Mucosa of rectum (tissue), 2 donors: ENCODE data around the gene TMEM151B.

Experiments used
- H3K27ac ChIP-seq, 2 donors: one replicate each; pipeline ENCODE4 v1.7.0; 2013; ENCODE audit warnings: inconsistent platforms in 2 of 2, low read depth in 2 of 2, low read length in 2 of 2
- H3K27me3 ChIP-seq, 2 donors: one replicate each; pipeline ENCODE4 v1.7.0; 2013; ENCODE audit warnings: low read length in 2 of 2; ENCODE audit not compliant: control insufficient read depth in 2 of 2, insufficient read depth in 2 of 2
- H3K36me3 ChIP-seq, 2 donors: one replicate each; pipeline ENCODE4 v1.7.0; 2013; ENCODE audit warnings: low read length in 2 of 2; ENCODE audit not compliant: control insufficient read depth in 2 of 2, insufficient read depth in 2 of 2
- H3K4me1 ChIP-seq, 2 donors: one replicate each; pipeline ENCODE4 v1.7.0; 2013; ENCODE audit warnings: low read length in 2 of 2, mild to moderate bottlenecking in 1 of 2; ENCODE audit not compliant: control insufficient read depth in 2 of 2, insufficient read depth in 2 of 2
- H3K4me3 ChIP-seq, 2 donors: one replicate each; pipeline ENCODE4 v1.7.0; 2013; ENCODE audit warnings: low read length in 2 of 2
- H3K9ac ChIP-seq, 2 donors: one replicate each; pipeline ENCODE4 v1.7.0; 2013; ENCODE audit warnings: low read length in 2 of 2, low read depth in 1 of 2, mild to moderate bottlenecking in 1 of 2
- H3K9me3 ChIP-seq, 2 donors: one replicate each; pipeline ENCODE4 v1.7.0; 2013; ENCODE audit warnings: low read length in 2 of 2; ENCODE audit not compliant: control insufficient read depth in 2 of 2
- donor health status: healthy.
- donor health status: Normal muscosa, but diverticular disease.

Gene TMEM151B

DNA sequence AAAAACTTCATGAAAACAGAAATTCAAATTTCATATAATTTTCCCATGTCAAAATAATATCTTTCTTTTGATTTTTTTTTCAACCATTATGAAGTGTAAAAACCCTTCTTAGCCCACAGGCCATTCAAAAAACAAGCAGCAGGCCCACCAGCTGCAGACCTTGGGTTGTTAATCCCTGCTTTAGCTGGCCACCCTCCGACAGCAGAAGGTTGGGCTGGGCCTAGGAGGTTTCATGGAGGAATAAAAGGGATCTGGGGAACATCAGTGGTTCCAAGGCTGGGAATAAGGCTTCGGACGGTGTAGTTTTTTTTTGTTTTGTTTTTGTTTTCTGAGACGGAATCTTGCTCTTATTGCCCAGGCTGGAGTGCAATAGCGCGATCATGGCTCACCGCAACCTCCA lies 26.9 kb upstream of the TMEM151B start:
- peaks cover 5 to 12% of the 10 kb centered on the region in 2 donors for H3K4me1 ChIP-seq
- H3K27ac ChIP-seq = no peak overlapping the region
- H3K36me3 ChIP-seq = no peaks in the 10 kb centered on the region
- no peaks in the 10 kb centered on the region for H3K27me3 ChIP-seq
- H3K9ac ChIP-seq = no peak overlapping the region
- H3K9me3 ChIP-seq = no peaks in the 10 kb centered on the region
- H3K4me3 ChIP-seq = no peak overlapping the region

DNA sequence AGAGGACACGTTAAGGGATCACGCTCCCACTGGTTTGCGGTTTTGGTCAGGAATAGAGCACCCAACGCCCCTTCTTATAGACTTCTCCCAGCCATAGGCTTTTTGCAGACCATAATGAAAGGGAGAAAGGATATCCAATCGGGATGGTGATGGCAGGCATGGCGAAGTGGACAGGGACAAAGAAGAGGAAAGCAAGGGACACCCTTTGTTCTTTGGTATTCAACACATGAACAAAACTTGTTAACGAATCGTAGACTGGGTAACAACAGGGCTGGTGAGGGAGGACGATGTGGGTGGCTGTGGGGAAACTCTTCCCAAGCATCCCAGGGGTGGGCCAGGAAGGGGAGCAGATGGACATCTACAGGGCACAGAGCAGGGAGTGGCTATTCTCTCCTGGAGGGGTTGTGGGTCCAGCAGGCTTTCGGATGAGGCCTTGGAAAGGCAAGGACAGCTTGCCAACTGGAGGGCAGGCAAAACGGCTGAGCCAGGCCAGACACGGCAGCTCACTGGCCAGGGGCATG lies 24.8 kb upstream of the TMEM151B start:
- Histone ChIP-seq H3K9me3 (no peaks in the 10 kb centered on the region), H3K27ac (peak overlapping the region; percentile 96 to 97), H3K4me1 (peaks cover 7 to 15% of the 10 kb centered on the region in 2 donors), H3K36me3 (peaks cover 16 to 17% of the 10 kb centered on the region in 2 donors), H3K27me3 (no peaks in the 10 kb centered on the region), H3K4me3 (peak overlapping the region; percentile 84 to 100), H3K9ac (peak overlapping the region; percentile 83 to 100)

DNA sequence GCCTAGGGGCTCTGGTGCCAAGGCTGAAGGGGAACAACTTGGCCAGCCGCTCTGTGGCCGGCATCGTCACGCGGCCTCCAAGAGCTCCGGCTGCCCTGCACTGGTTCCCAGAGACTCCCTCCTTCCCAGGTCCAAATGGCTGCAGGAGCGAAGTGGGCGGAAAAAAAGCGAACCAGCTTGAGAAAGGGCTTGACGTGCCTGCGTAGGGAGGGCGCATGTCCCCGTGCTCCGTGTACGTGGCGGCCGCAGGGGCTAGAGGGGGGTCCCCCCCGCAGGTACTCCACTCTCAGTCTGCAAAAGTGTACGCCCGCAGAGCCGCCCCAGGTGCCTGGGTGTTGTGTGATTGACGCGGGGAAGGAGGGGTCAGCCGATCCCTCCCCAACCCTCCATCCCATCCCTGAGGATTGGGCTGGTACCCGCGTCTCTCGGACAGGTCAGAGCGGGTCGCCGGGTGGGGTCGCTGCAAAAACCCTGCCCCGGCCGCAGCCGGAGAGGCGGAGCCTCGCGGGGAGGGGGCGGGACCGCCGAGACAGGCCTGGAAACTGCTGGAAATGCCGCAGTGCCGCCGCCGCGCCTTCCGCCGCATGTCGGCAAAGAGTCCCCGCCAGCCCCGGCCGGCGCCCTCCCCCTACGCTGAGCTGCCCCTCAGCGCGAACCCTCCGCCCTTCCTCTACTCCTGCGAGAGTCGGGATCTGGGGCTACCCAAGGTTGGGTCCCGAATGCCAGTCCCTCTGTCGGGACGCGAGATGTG lies 24.2 kb upstream of the TMEM151B start:
- no peaks in the 10 kb centered on the region for H3K9me3 ChIP-seq
- peak overlapping the region; percentile 83 to 100 for H3K9ac ChIP-seq
- H3K4me3 ChIP-seq = peak overlapping the region; percentile 84 to 100
- peaks cover 23 to 24% of the 10 kb centered on the region in 2 donors for H3K36me3 ChIP-seq
- H3K4me1 ChIP-seq = peaks cover 7 to 15% of the 10 kb centered on the region in 2 donors
- no peaks in the 10 kb centered on the region for H3K27me3 ChIP-seq
- peak overlapping the region; percentile 96 to 97 for H3K27ac ChIP-seq

DNA sequence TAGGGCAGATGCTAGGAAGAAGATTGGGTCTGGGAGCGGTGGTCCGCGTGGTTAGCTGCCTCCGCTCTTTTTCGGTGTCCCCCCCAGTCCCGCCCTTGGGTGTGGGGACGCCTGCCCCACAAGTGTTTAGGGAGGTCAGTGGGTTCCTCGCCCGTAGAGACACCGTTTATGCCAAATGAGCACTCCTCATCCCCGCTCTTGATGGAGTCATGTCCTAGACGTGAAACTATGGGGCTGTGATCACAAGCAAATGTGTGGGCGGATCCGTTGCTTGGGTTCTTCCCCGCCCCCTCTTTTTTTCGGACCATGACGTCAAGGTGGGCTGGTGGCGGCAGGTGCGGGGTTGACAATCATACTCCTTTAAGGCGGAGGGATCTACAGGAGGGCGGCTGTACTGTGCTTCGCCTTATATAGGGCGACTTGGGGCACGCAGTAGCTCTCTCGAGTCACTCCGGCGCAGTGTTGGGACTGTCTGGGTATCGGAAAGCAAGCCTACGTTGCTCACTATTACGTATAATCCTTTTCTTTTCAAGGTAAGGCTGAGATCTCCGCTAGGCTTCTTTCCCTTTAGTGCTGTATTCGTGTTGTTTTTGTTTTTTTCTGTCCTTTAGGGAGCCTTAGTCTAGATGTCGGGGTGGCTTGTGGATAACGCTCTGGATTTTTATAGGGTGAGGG lies 23.4 kb upstream of the TMEM151B start, which contains the start of gene HSP90AB1:
Gene HSP90AB1 (plus strand): TSS at position 439 of the 675 bp plus-strand sequence. CDS start 1,529 bp downstream, outside the sequence.
- peak within 1 kb of the TSS; percentile 96 to 97 for H3K27ac ChIP-seq
- no peaks in the 10 kb centered on the region for H3K27me3 ChIP-seq
- H3K4me3 ChIP-seq = peak within 1 kb of the TSS; percentile 84 to 100
- H3K9me3 ChIP-seq = no peaks in the 10 kb centered on the region
- H3K4me1 ChIP-seq = peaks cover 7 to 15% of the 10 kb centered on the region in 2 donors
- H3K9ac ChIP-seq = peak within 1 kb of the TSS; percentile 83 to 100
- peaks cover 29 to 31% of the 10 kb centered on the region in 2 donors for H3K36me3 ChIP-seq

DNA sequence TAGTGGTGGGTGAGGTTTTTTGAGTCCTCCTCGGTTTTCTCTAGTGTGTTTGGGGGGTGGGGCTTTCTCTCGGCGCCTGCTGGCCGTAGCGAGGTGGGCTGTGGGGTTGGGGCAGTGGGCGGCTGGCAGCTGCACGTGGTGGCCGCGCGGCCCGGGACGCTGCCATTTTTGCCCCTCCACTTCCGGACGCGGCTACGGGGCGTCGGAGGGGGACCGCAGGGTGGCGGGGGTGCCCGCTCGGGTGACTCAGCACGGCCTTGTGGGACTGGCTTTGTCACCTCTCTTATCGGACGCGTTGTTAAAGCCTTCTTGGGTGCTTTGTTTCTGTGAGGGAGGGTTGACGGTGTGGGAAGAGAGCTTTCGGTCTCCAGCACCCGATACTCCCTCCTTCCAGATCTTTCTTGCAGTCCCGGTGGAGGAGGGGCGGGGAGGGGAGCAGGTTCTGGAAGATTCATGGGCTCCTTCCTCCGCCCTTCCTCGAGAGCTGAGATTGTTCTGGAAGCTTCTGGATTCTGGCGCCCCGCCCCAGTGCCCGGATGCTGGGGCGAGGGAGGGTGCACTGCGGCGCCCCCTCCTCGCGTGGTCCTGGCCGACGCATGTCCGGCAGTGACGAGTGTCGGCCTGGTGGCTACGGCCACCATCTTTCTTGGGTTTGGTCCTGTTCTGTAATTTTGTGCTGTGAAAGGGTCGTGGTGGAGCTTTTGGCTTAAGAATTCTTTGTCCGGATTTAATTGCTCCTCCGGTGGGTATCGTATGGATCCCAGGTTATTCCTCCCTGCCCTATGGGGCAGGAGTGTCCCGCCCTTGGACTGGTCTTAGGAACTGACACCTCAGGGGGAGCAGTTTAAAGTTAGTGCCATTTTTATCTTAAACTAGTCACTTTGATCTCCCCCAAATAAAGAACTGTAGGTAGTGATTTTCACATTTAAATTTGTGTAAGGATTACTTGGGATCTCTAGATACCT lies 22.6 kb upstream of the TMEM151B start:
- Histone ChIP-seq H3K4me1 (peaks cover 7 to 15% of the 10 kb centered on the region in 2 donors), H3K4me3 (peak overlapping the region; percentile 84 to 100), H3K9me3 (no peaks in the 10 kb centered on the region), H3K36me3 (peaks cover 35 to 36% of the 10 kb centered on the region in 2 donors), H3K27ac (peak overlapping the region; percentile 96 to 97), H3K27me3 (no peaks in the 10 kb centered on the region), H3K9ac (peak overlapping the region; percentile 83 to 100)

DNA sequence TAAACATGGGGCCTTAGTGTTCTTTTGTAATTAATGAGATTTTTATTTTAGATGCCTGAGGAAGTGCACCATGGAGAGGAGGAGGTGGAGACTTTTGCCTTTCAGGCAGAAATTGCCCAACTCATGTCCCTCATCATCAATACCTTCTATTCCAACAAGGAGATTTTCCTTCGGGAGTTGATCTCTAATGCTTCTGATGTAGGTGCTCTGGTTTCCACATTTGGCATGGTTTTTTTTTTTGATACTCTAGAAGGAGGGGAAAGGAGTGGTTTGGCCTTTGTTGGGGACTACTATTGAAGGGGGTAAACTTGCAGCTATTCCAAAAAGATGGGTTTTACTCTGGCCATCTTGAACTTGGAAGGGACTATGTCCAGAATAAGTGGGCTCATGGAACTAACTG lies 21.7 kb upstream of the TMEM151B start:
- no peaks in the 10 kb centered on the region for H3K27me3 ChIP-seq
- peaks cover 44 to 45% of the 10 kb centered on the region in 2 donors for H3K36me3 ChIP-seq
- H3K27ac ChIP-seq = peak overlapping the region; percentile 96 to 97
- no peaks in the 10 kb centered on the region for H3K9me3 ChIP-seq
- peaks cover 7 to 15% of the 10 kb centered on the region in 2 donors for H3K4me1 ChIP-seq
- peak overlapping the region; percentile 84 to 100 for H3K4me3 ChIP-seq
- peak overlapping the region; percentile 83 to 100 for H3K9ac ChIP-seq

DNA sequence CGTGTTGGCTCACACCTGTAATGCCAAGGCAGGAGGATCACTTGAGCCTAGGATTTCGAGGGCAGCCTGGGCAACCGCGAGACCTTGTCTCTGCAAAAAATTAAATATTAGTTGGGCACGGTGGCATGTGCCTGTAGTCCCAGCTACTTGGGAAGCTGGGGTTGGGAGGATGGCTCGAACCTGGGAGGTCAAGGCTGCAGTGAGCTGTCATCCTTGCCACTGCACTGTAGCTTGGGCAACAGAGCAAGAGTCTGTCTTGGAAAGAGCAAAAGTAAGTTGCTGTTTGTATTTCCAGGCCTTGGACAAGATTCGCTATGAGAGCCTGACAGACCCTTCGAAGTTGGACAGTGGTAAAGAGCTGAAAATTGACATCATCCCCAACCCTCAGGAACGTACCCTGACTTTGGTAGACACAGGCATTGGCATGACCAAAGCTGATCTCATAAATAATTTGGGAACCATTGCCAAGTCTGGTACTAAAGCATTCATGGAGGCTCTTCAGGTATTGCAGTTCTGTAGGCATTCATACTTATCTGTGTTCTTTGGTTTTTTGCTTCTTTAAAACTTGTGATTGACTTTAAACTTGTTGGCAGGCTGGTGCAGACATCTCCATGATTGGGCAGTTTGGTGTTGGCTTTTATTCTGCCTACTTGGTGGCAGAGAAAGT lies 21.0 kb upstream of the TMEM151B start:
- H3K36me3 ChIP-seq = peaks cover 50 to 52% of the 10 kb centered on the region in 2 donors
- peaks cover 7 to 15% of the 10 kb centered on the region in 2 donors for H3K4me1 ChIP-seq
- H3K9ac ChIP-seq = no peak overlapping the region

DNA sequence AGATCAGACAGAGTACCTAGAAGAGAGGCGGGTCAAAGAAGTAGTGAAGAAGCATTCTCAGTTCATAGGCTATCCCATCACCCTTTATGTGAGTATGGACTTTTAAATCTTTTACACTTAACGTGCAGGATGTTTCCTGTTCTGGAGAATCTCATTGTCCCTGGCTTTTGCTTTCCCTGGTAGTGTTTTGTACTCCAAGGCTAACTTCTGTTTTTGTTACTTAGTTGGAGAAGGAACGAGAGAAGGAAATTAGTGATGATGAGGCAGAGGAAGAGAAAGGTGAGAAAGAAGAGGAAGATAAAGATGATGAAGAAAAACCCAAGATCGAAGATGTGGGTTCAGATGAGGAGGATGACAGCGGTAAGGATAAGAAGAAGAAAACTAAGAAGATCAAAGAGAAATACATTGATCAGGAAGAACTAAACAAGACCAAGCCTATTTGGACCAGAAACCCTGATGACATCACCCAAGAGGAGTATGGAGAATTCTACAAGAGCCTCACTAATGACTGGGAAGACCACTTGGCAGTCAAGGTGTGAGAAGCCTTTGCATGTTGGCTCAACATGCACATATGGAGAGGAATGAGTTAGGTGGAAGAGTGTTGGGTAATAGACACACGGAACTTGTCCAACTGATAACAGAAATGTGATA lies 20.1 kb upstream of the TMEM151B start:
- no peaks in the 10 kb centered on the region for H3K27me3 ChIP-seq
- peaks cover 7 to 15% of the 10 kb centered on the region in 2 donors for H3K4me1 ChIP-seq
- no peaks in the 10 kb centered on the region for H3K9me3 ChIP-seq
- H3K27ac ChIP-seq = no peak overlapping the region
- peaks cover 60 to 62% of the 10 kb centered on the region in 2 donors for H3K36me3 ChIP-seq
- no peak overlapping the region for H3K4me3 ChIP-seq
- no peak overlapping the region for H3K9ac ChIP-seq

More for the DNA sequence above, 21.0 kb upstream of the TMEM151B start:
- Histone ChIP-seq H3K27me3 (no peaks in the 10 kb centered on the region), H3K4me3 (no peak overlapping the region), H3K9me3 (no peaks in the 10 kb centered on the region), H3K27ac (no peak overlapping the region)

DNA sequence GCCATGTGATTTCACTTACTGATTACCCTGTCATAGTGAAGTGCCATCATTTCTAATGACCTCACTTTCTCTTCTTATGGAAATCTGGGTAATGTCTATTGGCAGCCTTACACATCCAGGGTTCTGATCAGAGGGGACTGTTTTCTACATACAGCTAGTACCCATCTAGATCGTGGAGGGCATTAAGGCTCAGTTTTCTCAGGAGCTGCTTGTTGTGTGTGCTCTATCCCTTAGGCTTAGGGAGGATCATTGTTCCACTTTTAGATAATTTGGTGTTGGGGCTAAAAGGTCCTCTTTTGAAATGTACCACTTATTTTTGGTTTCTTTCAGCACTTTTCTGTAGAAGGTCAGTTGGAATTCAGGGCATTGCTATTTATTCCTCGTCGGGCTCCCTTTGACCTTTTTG lies 19.5 kb upstream of the TMEM151B start:
- no peak overlapping the region for H3K4me3 ChIP-seq
- no peaks in the 10 kb centered on the region for H3K9me3 ChIP-seq
- H3K4me1 ChIP-seq = peaks cover 5 to 13% of the 10 kb centered on the region in 2 donors
- H3K9ac ChIP-seq = no peak overlapping the region
- H3K36me3 ChIP-seq = peaks cover 61 to 65% of the 10 kb centered on the region in 2 donors
- no peaks in the 10 kb centered on the region for H3K27me3 ChIP-seq
- no peak overlapping the region for H3K27ac ChIP-seq
